Suprapubic skin (tissue), 4 donors: ENCODE results near the gene CCDC60.

Source experiments
- CTCF ChIP-seq, 2 donors: fragments of 200-600 bp in 1 of 2; fragments of 450-650 bp in 1 of 2; sonication (generic) in 1 of 2; IDR thresholded peaks; one replicate each; pipeline ENCODE4 v1.5.1; 2016 to 2019; ENCODE audit warnings: antibody characterized with exemption in 2 of 2, mild to moderate bottlenecking in 1 of 2, moderate library complexity in 1 of 2
- POLR2A ChIP-seq, 2 donors: fragments of 450-650 bp; IDR thresholded peaks; one replicate each; pipeline ENCODE4 v1.6.1; 2017; ENCODE audit warnings: antibody characterized with exemption in 2 of 2, mild to moderate bottlenecking in 2 of 2, moderate library complexity in 2 of 2
- POLR2AphosphoS5 ChIP-seq, 3 donors: sonication (generic); formaldehyde crosslinking; IDR thresholded peaks; one replicate each; pipeline ENCODE4 v1.6.1; 2017; ENCODE audit warnings: antibody characterized with exemption in 3 of 3

GRCh38 chr12:119294211-119294610, 40.3 kb upstream of the CCDC60 start:
- no peak for TF ChIP-seq CTCF (IDR thresholded peaks at IDR 0.05)
- TF ChIP-seq POLR2AphosphoS5 (IDR thresholded peaks at IDR 0.05), result no peak
- no peak for TF ChIP-seq POLR2A (IDR thresholded peaks at IDR 0.05)
